H1 (cell line): ENCODE data around the gene TAPT1. TPM values are rescaled to one million over a fixed set of nuclear protein-coding genes. Genes with fewer than 3 reads are reported as not detected.

Experiments used
- CTCF ChIA-PET: fragments of 300-600 bp; sonication (Branson Sonifier 250); formaldehyde crosslinking; loops from one replicate; lab custom pipeline; 2021; ENCODE audit not compliant: partially characterized antibody; lab: Charles Lee
- POLR2A ChIA-PET: fragments of 300-600 bp; sonication (Branson Sonifier 250); formaldehyde crosslinking; loops from one replicate; lab custom pipeline; 2021; ENCODE audit warnings: inconsistent platforms; ENCODE audit not compliant: partially characterized antibody; lab: Charles Lee
- DNase-seq, 2 experiments: peaks; one replicate each; pipeline versions ENCODE4 v3.0.0 to v3.0.0-alpha.2; 2010 to 2022; ENCODE audit warnings: low spot score in 2 of 2, low read depth in 1 of 2, mixed read lengths in 1 of 2
- FAIRE-seq: peaks from 2 replicates; lab custom pipeline; 2011; peaks lifted over from hg19 to GRCh38; lab: Jason Lieb, UNC
- H2AFZ ChIP-seq: 2 replicates; pipeline ENCODE4 v1.8.1; 2012; ENCODE audit warnings: low read length, inconsistent platforms
- H2AK5ac ChIP-seq: 2 replicates; pipeline ENCODE4 v1.6.1; 2013; ENCODE audit warnings: low read depth, low read length
- H2BK120ac ChIP-seq: replicated peaks from 2 replicates; pipeline ENCODE3; 2013; ENCODE audit warnings: low read depth, low read length, inconsistent platforms
- H2BK12ac ChIP-seq: 2 replicates; pipeline ENCODE4 v1.6.1; 2013; ENCODE audit warnings: low read depth, low read length
- H2BK15ac ChIP-seq: 2 replicates; pipeline ENCODE4 v1.6.1; 2013; ENCODE audit warnings: low read length
- H2BK20ac ChIP-seq: 2 replicates; pipeline ENCODE4 v1.6.1; 2013; ENCODE audit warnings: low read length
- H2BK5ac ChIP-seq: 2 replicates; pipeline ENCODE4 v1.6.1; 2013; ENCODE audit warnings: low read depth, low read length
- H3K14ac ChIP-seq: 2 replicates; pipeline ENCODE4 v1.6.1; 2013; ENCODE audit warnings: inconsistent platforms; ENCODE audit not compliant: insufficient read length
- H3K18ac ChIP-seq: 2 replicates; pipeline ENCODE4 v1.6.1; 2013; ENCODE audit warnings: low read length; ENCODE audit errors: extremely low read depth
- H3K23ac ChIP-seq: 2 replicates; pipeline ENCODE4 v1.6.1; 2013; ENCODE audit warnings: inconsistent platforms; ENCODE audit not compliant: insufficient read length
- H3K23me2 ChIP-seq: 2 replicates; pipeline ENCODE4 v1.6.1; 2013; ENCODE audit warnings: low read depth, low read length
- H3K27ac ChIP-seq: 2 replicates; pipeline ENCODE4 v1.6.1; 2011; ENCODE audit warnings: low read depth, low read length, inconsistent platforms
- H3K27me3 ChIP-seq, 4 experiments: replicated peaks in 1 of 4; 1 replicate in 1 of 4; 2 replicates in 3 of 4; pipeline versions ENCODE4 v1.6.1 to v1.8.1; 2011 to 2013; ENCODE audit warnings: low read length in 3 of 4, mild to moderate bottlenecking in 3 of 4, inconsistent platforms in 2 of 4, mixed read lengths in 2 of 4, moderate library complexity in 1 of 4; ENCODE audit not compliant: control insufficient read depth in 3 of 4, insufficient read depth in 3 of 4; ENCODE audit errors: extremely low read depth in 1 of 4
- H3K36me3 ChIP-seq, 4 experiments: 2 replicates each; pipeline versions ENCODE4 v1.6.1 to v1.8.1; 2011 to 2013; ENCODE audit warnings: mild to moderate bottlenecking in 4 of 4, low read length in 3 of 4, moderate library complexity in 2 of 4, control low read depth in 1 of 4, inconsistent platforms in 1 of 4; ENCODE audit not compliant: insufficient read depth in 4 of 4, control insufficient read depth in 2 of 4
- H3K4ac ChIP-seq: replicated peaks from 2 replicates; pipeline ENCODE3; 2013; ENCODE audit warnings: low read length, low read depth, mixed read lengths, inconsistent platforms; ENCODE audit not compliant: insufficient read length
- H3K4me1 ChIP-seq, 4 experiments: replicated peaks in 1 of 4; 1 replicate in 1 of 4; 2 replicates in 3 of 4; pipeline versions ENCODE4 v1.6.1 to v1.8.1; 2011 to 2013; ENCODE audit warnings: low read length in 3 of 4, inconsistent platforms in 2 of 4, mixed read lengths in 1 of 4; ENCODE audit not compliant: insufficient read depth in 4 of 4, control insufficient read depth in 3 of 4
- H3K4me2 ChIP-seq, 2 experiments: 2 replicates each; pipeline versions ENCODE4 v1.6.1 to v1.8.1; 2011 to 2013; ENCODE audit warnings: low read depth in 2 of 2, low read length in 2 of 2, control low read depth in 1 of 2, inconsistent platforms in 1 of 2, mild to moderate bottlenecking in 1 of 2; ENCODE audit not compliant: insufficient read depth in 1 of 2
- H3K4me3 ChIP-seq, 4 experiments: fragments of 200-600, 300-600 bp in 1 of 4; sonication (generic), shearing (Covaris generic), sonication (Bioruptor Twin) in 1 of 4; 2 replicates each; pipeline versions ENCODE4 v1.5.1 to v1.8.1; 2011 to 2016; ENCODE audit warnings: low read length in 4 of 4, low read depth in 3 of 4, control low read depth in 2 of 4, inconsistent platforms in 2 of 4, mild to moderate bottlenecking in 2 of 4, mixed read lengths in 1 of 4, moderate library complexity in 1 of 4; ENCODE audit not compliant: insufficient read depth in 2 of 4; ENCODE audit errors: extremely low read depth in 1 of 4
- H3K56ac ChIP-seq: replicated peaks from 2 replicates; pipeline ENCODE3; 2013; ENCODE audit warnings: low read depth, mild to moderate bottlenecking, mixed read lengths, low read length, inconsistent platforms; ENCODE audit not compliant: insufficient read length
- H3K79me1 ChIP-seq: 2 replicates; pipeline ENCODE4 v1.6.1; 2013; ENCODE audit warnings: low read depth, low read length, control low read depth
- H3K79me2 ChIP-seq, 2 experiments: 2 replicates each; pipeline versions ENCODE4 v1.6.1 to v1.8.1; 2012 to 2013; ENCODE audit warnings: low read length in 2 of 2, mild to moderate bottlenecking in 2 of 2, inconsistent platforms in 1 of 2; ENCODE audit not compliant: insufficient read depth in 2 of 2, control insufficient read depth in 1 of 2
- H3K9ac ChIP-seq, 4 experiments: replicated peaks in 1 of 4; 1 replicate in 1 of 4; 2 replicates in 3 of 4; pipeline versions ENCODE4 v1.6.1 to v1.8.1; 2011 to 2013; ENCODE audit warnings: low read depth in 3 of 4, low read length in 3 of 4, control low read depth in 2 of 4, mild to moderate bottlenecking in 2 of 4, moderate library complexity in 2 of 4, inconsistent platforms in 1 of 4; ENCODE audit errors: extremely low read depth in 1 of 4
- H3K9me3 ChIP-seq, 2 experiments: 2 replicates each; pipeline versions ENCODE4 v1.6.1 to v1.8.1; 2012 to 2013; ENCODE audit warnings: mild to moderate bottlenecking in 2 of 2, moderate library complexity in 2 of 2, control low read depth in 1 of 2, inconsistent platforms in 1 of 2, low read depth in 1 of 2, low read length in 1 of 2, mixed read lengths in 1 of 2; ENCODE audit not compliant: insufficient read depth in 2 of 2
- H4K20me1 ChIP-seq, 2 experiments: replicated peaks in 1 of 2; 2 replicates each; pipeline versions ENCODE3 to v1.8.1; 2011 to 2013; ENCODE audit warnings: inconsistent platforms in 2 of 2, low read length in 2 of 2, mild to moderate bottlenecking in 1 of 2; ENCODE audit not compliant: insufficient read depth in 2 of 2, control insufficient read depth in 1 of 2
- H4K5ac ChIP-seq: 2 replicates; pipeline ENCODE4 v1.6.1; 2013; ENCODE audit warnings: low read length, low read depth, mixed read lengths, inconsistent platforms; ENCODE audit not compliant: insufficient read length
- H4K8ac ChIP-seq: 2 replicates; pipeline ENCODE4 v1.8.0; 2013; ENCODE audit warnings: mild to moderate bottlenecking, moderate library complexity, low read length, inconsistent platforms; ENCODE audit not compliant: insufficient read depth; ENCODE audit errors: extremely low read depth
- H4K91ac ChIP-seq: replicated peaks from 2 replicates; pipeline ENCODE3; 2013; ENCODE audit warnings: low read length, mixed read lengths, inconsistent platforms; ENCODE audit not compliant: insufficient read length
- ASH2L ChIP-seq: fragments of 200-600, 300-600 bp; sonication (generic); IDR thresholded peaks from one replicate; pipeline ENCODE4 v1.7.1; 2017; ENCODE audit warnings: low read length
- ATF3 ChIP-seq: IDR thresholded peaks from 2 replicates; pipeline ENCODE4 v1.6.1; 2011; ENCODE audit warnings: low read depth, mild to moderate bottlenecking, low read length; ENCODE audit not compliant: insufficient read depth
- CHD2 ChIP-seq: IDR thresholded peaks from 2 replicates; pipeline ENCODE4 v1.6.1; 2012; ENCODE audit warnings: low read length, improper control_type of control experiment
- EP300 ChIP-seq, 2 experiments: IDR thresholded peaks; 1 replicate in 1 of 2; 2 replicates in 1 of 2; pipeline ENCODE4 v1.6.1; 2011 to 2012; ENCODE audit warnings: low read depth in 2 of 2, low read length in 2 of 2, mild to moderate bottlenecking in 2 of 2, borderline replicate concordance in 1 of 2, inconsistent platforms in 1 of 2, moderate library complexity in 1 of 2
- FOSL1 ChIP-seq: IDR thresholded peaks from 2 replicates; pipeline ENCODE4 v1.6.1; 2011; ENCODE audit warnings: mild to moderate bottlenecking, low read depth, low read length, moderate library complexity; ENCODE audit not compliant: insufficient read depth
- NRF1 ChIP-seq: IDR thresholded peaks from 2 replicates; pipeline ENCODE4 v1.6.1; 2011; ENCODE audit warnings: mild to moderate bottlenecking, low read depth, low read length, improper control_type of control experiment
- SIN3A ChIP-seq, 2 experiments: IDR thresholded peaks in 1 of 2; conservative IDR thresholded peaks in 1 of 2; 2 replicates each; pipeline ENCODE4 v1.6.1; 2011 to 2012; ENCODE audit warnings: low read length in 2 of 2, improper control_type of control experiment in 1 of 2, low read depth in 1 of 2, mild to moderate bottlenecking in 1 of 2
- SP1 ChIP-seq: IDR thresholded peaks from 2 replicates; pipeline ENCODE4 v1.6.1; 2011; ENCODE audit warnings: low read depth, low read length
- SP2 ChIP-seq: IDR thresholded peaks from 2 replicates; pipeline ENCODE4 v1.6.1; 2012; ENCODE audit warnings: mild to moderate bottlenecking, low read length, inconsistent platforms
- SP4 ChIP-seq: IDR thresholded peaks from 2 replicates; pipeline ENCODE4 v1.6.1; 2012; ENCODE audit warnings: low read length, inconsistent platforms
- SRF ChIP-seq: IDR thresholded peaks from 2 replicates; pipeline ENCODE4 v1.6.1; 2011; ENCODE audit warnings: mild to moderate bottlenecking, low read depth, low read length, moderate library complexity
- YY1 ChIP-seq: IDR thresholded peaks from 2 replicates; pipeline ENCODE4 v1.6.1; 2011; ENCODE audit warnings: low read depth, mild to moderate bottlenecking, low read length
- ZNF274 ChIP-seq: IDR thresholded peaks from 2 replicates; pipeline ENCODE4 v1.7.0; 2012; ENCODE audit warnings: low read length, borderline replicate concordance; ENCODE audit errors: extremely low read depth
- WGBS, 2 experiments: shearing (Covaris generic) in 1 of 2; methylation state at CpG; one replicate each; pipeline versions ENCODE4 v1.1.6 to v1.1.7; 2013 to 2015; ENCODE audit warnings: low lambda C conversion rate in 2 of 2, mixed read lengths in 2 of 2, inconsistent platforms in 1 of 2, low coverage in 1 of 2, missing lambda C conversion rate in 1 of 2; ENCODE audit not compliant: insufficient replicate concordance in 2 of 2, insufficient coverage in 1 of 2, insufficient read length in 1 of 2; ENCODE audit errors: extremely low coverage in 1 of 2, missing lambda C conversion rate in 1 of 2; 5-methylcytosine and 5-hydroxymethylcytosine counted together
- polyA plus RNA-seq, 7 experiments: library from polyadenylated mRNA; depleted of rRNA in 3 of 7; stranded (reverse) in 5 of 7; unstranded in 2 of 7; fragments of >200 nt in 5 of 7; fragments of 200-250 nt in 2 of 7; gene quantifications; 1 replicate in 5 of 7; 2 replicates in 1 of 7; 4 replicates in 1 of 7; pipeline versions ENCODE4 v1.2.1 to v1.2.3, GENCODE V29; 2011 to 2013; ENCODE audit warnings: missing spikeins in 2 of 7, mixed read lengths in 2 of 7
- total RNA-seq: library from RNA; stranded (reverse); fragmentation: NEBNext Ultra II Directional; extraction: Animal tissue kit (Norgen Biotek cat#: 25700); gene quantifications from 2 replicates; pipeline ENCODE4 v1.2.1, GENCODE V29; 2021

The TAPT1 gene
- total and polyA plus RNA-seq, 2 of the 8 experiments (the other 6 are each of a cell fraction or from before 2014, with no cell fraction given) = 4.2 to 15.3 TPM

- no peak for TF ChIP-seq SRF
- no peak for TF ChIP-seq YY1
- no peak for TF ChIP-seq ATF3
- TF ChIP-seq CHD2 = no peak
- no peak for TF ChIP-seq SP4
- TF ChIP-seq NRF1 = no peak
- TF ChIP-seq FOSL1 = no peak
- TF ChIP-seq ASH2L = no peak
- no peak for TF ChIP-seq SP2
- no peak for TF ChIP-seq ZNF274
- TF ChIP-seq SIN3A (conservative IDR thresholded peaks at IDR 0.05 in 1 of 2, IDR thresholded peaks at IDR 0.05 in 1 of 2; ENCODE audit: low read depth in 1 of 2, low read length in 2 of 2) = no peak
- no peak for TF ChIP-seq EP300 (IDR thresholded peaks at IDR 0.05; ENCODE audit: borderline replicate concordance in 1 of 2, low read depth in 2 of 2, low read length in 2 of 2)
- no peak for TF ChIP-seq SP1
- no peak overlapping the region for H3K4me3 ChIP-seq
- no peak overlapping the region for H2AK5ac ChIP-seq
- H2BK5ac ChIP-seq = no peak overlapping the region
- H3K56ac ChIP-seq = no peak overlapping the region
- no peaks in the 10 kb centered on the region for H4K20me1 ChIP-seq
- no peak overlapping the region for H2BK15ac ChIP-seq
- FAIRE-seq (no peak), DNase-seq (no peak)
- ChIA-PET CTCF (no interaction called here), POLR2A (no interaction called here)
- H3K14ac ChIP-seq = no peak overlapping the region
- no peak overlapping the region for H4K91ac ChIP-seq
- H3K9me3 ChIP-seq = peaks cover 6% of the 10 kb centered on the region in 2 experiments; a peak in 3 of 4 replicates
- no peak overlapping the region for H4K5ac ChIP-seq
- H3K23me2 ChIP-seq = no peaks in the 10 kb centered on the region
- WGBS, 2 experiments = 84% methylated on average over 1 of the region's 1 CpG; no CpG with 5 or more reads in 1 of the 2 experiments
- no peaks in the 10 kb centered on the region for H3K79me1 ChIP-seq
- H3K79me2 ChIP-seq = no peaks in the 10 kb centered on the region
- no peak overlapping the region for H3K4me2 ChIP-seq
- H3K36me3 ChIP-seq = no peaks in the 10 kb centered on the region
- no peak overlapping the region for H3K4ac ChIP-seq
- H3K9ac ChIP-seq = no peak overlapping the region
- no peak overlapping the region for H2BK12ac ChIP-seq
- H3K23ac ChIP-seq = no peak overlapping the region
- H2BK120ac ChIP-seq = no peak overlapping the region
- H2AFZ ChIP-seq = no peak overlapping the region
- no peak overlapping the region for H3K27ac ChIP-seq
- H2BK20ac ChIP-seq = no peak overlapping the region
- no peaks in the 10 kb centered on the region for H3K27me3 ChIP-seq
- H4K8ac ChIP-seq = no peak overlapping the region
- no peaks in the 10 kb centered on the region for H3K4me1 ChIP-seq
- H3K18ac ChIP-seq = no peak overlapping the region
Observed at GRCh38 chr4:16133406-16133805, 92.9 kb downstream of the TAPT1 start.
